Esophagus (tissue), 2 donors: ENCODE measurements around the gene GPR142. TPM values are rescaled to one million over a fixed set of nuclear protein-coding genes. Genes with fewer than 3 reads are reported as not detected.

Experiments
- H3K27ac ChIP-seq, 2 donors: one replicate each; pipeline ENCODE4 v1.5.1; 2013; ENCODE audit warnings: low read depth in 2 of 2, mild to moderate bottlenecking in 2 of 2, inconsistent platforms in 1 of 2, low read length in 1 of 2, moderate library complexity in 1 of 2
- H3K27me3 ChIP-seq, 2 donors: one replicate each; pipeline ENCODE4 v1.6.1; 2013; ENCODE audit warnings: low read length in 2 of 2, control low read depth in 1 of 2, mild to moderate bottlenecking in 1 of 2; ENCODE audit not compliant: insufficient read depth in 2 of 2, control insufficient read depth in 1 of 2
- H3K36me3 ChIP-seq, 2 donors: one replicate each; pipeline ENCODE4 v1.6.1; 2013; ENCODE audit warnings: low read length in 1 of 2; ENCODE audit not compliant: control insufficient read depth in 2 of 2, insufficient read depth in 2 of 2
- H3K4me1 ChIP-seq, 2 donors: one replicate each; pipeline ENCODE4 v1.6.1; 2013; ENCODE audit warnings: low read length in 1 of 2; ENCODE audit not compliant: control insufficient read depth in 2 of 2, insufficient read depth in 2 of 2
- H3K4me3 ChIP-seq, 2 donors: one replicate each; pipeline ENCODE4 v1.5.1; 2013; ENCODE audit warnings: low read length in 2 of 2, mild to moderate bottlenecking in 2 of 2, low read depth in 1 of 2, moderate library complexity in 1 of 2
- H3K9me3 ChIP-seq, 2 donors: one replicate each; pipeline ENCODE4 v1.6.1; 2013; ENCODE audit warnings: mild to moderate bottlenecking in 2 of 2, low read depth in 1 of 2, low read length in 1 of 2, moderate library complexity in 1 of 2; ENCODE audit not compliant: control insufficient read depth in 2 of 2, insufficient read depth in 1 of 2
- WGBS, 2 donors: extraction: QIAGEN DNeasy Blood & Tissue Kit; methylation state at CpG; one replicate each; pipeline ENCODE4 v1.1.7; 2013; 5-methylcytosine and 5-hydroxymethylcytosine counted together
- polyA plus RNA-seq, 2 donors: library from polyadenylated mRNA; stranded (reverse); fragments of 200-250 nt; gene quantifications; one replicate each; pipeline ENCODE4 v1.2.3, GENCODE V29; 2013
- donor health status: healthy with polysubstance abuse.
- donor health status: Bipolar disorder and iron deficiency.

The GPR142 gene
- polyA plus RNA-seq, 2 donors, result 0.09 TPM; not detected in 1

DNA sequence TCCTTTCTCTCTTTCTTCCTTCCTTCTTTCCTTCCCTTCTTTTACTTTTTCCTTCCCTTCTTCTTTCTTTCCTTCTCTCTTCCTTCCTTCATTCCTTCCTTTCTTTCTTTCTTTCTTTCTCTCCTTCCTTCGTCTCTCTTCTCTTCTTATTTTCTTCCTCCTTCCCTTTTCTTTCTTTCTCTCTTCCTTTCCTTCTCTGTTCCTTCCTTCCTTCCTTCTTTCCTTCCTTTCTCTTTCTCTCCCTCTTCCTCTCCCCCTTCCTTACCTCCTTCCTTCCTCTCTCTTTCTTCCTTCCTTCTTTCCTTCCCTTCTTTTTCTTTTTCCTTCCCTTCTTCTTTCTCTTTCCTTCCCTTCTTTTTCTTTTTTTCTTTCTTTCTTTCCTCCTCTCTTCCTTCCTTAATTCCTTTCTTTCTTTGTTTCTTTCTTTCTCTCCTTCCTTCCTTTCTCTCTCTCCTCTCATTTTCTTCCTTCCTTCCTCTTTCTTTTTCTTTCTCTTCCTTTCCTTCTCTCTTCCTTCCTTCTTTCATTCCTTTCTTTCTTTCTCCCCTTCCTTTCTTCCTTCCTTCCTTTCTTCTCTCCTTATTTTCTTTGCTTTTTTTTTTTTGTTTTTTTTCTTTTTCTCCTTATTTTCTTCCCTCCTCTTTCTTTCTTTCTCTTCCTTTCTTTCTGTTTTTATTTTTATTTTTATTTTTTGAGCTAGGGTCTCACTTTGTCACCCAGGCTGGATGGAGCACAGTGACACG is 22.8 kb downstream of the GPR142 start:
- WGBS, 2 donors, result 84 to 88% methylated on average over 2 of the region's 2 CpGs
- Histone ChIP-seq H3K27me3 (peaks cover 0 to 3% of the 10 kb centered on the region in 2 donors), H3K36me3 (no peaks in the 10 kb centered on the region), H3K9me3 (peaks cover 0 to 2% of the 10 kb centered on the region in 2 donors), H3K27ac (no peak overlapping the region), H3K4me1 (no peaks in the 10 kb centered on the region), H3K4me3 (no peak overlapping the region)

DNA sequence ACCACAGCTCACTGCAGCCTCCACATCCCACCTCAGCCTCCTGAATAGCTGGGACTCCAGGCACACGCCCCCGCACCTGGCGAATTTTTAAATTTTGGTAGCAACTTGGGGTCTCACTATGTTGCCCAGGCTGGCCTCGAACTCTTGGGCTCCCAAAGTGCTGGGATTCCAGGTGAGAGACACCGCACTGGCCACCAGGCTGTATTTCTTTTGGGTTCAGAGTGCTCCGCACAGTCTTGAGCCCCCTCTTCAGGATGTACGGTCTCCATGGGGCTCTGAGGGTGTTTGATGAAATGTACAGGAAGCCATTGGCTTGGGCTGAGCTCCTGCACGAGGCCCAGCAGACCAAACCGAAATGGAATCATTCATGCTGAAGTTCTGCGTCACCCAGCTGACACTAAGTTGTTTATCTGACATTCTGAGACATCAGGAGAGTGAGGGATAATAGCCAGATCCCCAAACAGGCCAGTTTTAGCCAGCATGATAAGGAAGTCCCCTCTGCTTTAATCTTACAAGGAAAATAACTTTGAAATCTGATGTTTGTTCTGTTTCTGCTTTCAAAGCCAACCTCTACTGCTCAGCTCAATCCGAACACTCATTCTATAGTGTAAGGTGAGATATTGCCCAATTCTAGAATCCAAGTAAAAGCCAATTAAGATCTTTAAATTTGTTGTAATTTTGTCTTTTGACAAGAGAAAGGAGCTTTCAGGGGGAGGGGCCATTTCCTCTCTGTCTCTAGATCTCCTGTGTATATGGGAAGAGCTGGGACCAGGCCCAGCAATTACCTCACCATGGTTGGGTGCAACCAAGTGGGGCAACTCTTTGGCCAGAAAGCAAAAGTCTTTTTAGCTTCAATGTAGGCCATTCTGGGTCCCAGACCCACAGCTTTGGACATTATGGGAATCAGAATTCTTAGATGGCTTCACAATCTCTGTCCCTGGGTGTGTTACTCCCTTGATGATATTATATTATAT is 23.7 kb downstream of the GPR142 start:
- no peak overlapping the region for H3K27ac ChIP-seq
- H3K4me3 ChIP-seq, result no peak overlapping the region
- H3K9me3 ChIP-seq, result peaks cover 0 to 2% of the 10 kb centered on the region in 2 donors
- H3K27me3 ChIP-seq, result peaks cover 0 to 3% of the 10 kb centered on the region in 2 donors
- no peaks in the 10 kb centered on the region for H3K4me1 ChIP-seq
- WGBS, 2 donors, result 84 to 87% methylated on average over 11 of the region's 11 CpGs
- no peaks in the 10 kb centered on the region for H3K36me3 ChIP-seq

DNA sequence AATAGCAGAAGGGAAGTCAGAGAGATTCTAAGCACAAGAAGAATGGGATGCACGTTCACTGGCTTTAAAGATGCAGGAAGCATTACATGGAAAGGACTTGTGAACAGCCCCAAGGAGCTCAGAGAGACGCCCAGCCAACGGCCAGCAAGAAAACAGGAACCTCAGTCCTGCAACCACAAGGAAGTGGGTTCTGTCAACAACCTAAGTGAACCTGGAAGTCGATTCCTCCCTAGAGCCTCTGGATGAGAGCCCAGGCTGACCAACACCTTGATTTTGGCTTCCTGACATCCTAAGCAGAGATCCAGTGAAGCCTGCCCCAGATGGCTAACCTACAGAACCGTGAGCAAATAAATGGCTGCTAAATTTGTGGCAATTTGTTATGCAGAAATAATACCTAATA is 24.5 kb downstream of the GPR142 start:
- peaks cover 0 to 3% of the 10 kb centered on the region in 2 donors for H3K27me3 ChIP-seq
- H3K4me3 ChIP-seq, result no peak overlapping the region
- 67 to 68% methylated on average over 5 of the region's 5 CpGs for WGBS, 2 donors
- no peaks in the 10 kb centered on the region for H3K4me1 ChIP-seq
- H3K36me3 ChIP-seq, result no peaks in the 10 kb centered on the region
- H3K27ac ChIP-seq, result no peak overlapping the region
- H3K9me3 ChIP-seq, result peaks cover 0 to 2% of the 10 kb centered on the region in 2 donors

DNA sequence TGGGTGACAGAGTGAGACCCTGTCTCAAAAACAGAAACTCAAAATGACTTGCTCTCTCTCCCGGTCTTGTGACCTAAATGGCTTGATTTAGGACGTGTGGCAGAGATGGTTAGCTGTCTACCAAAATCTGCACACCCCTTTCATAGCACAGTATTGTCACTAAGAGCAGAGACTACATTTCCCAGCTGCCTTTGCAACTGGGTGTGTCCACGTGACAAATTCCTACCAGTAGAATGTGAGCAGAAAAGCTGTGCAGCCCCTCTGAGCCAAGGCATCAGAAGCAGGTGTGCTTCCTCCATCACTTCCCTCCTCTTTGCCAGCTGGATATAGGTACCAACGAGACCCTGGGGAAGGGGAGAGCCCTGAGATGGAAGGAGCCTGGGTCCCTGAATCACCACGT is 25.5 kb downstream of the GPR142 start:
- 57 to 69% methylated on average over 5 of the region's 5 CpGs for WGBS, 2 donors
- H3K27ac ChIP-seq, result no peak overlapping the region
- no peaks in the 10 kb centered on the region for H3K27me3 ChIP-seq
- peaks cover 0 to 2% of the 10 kb centered on the region in 2 donors for H3K9me3 ChIP-seq
- H3K4me1 ChIP-seq, result no peaks in the 10 kb centered on the region
- H3K4me3 ChIP-seq, result no peak overlapping the region
- H3K36me3 ChIP-seq, result no peaks in the 10 kb centered on the region

DNA sequence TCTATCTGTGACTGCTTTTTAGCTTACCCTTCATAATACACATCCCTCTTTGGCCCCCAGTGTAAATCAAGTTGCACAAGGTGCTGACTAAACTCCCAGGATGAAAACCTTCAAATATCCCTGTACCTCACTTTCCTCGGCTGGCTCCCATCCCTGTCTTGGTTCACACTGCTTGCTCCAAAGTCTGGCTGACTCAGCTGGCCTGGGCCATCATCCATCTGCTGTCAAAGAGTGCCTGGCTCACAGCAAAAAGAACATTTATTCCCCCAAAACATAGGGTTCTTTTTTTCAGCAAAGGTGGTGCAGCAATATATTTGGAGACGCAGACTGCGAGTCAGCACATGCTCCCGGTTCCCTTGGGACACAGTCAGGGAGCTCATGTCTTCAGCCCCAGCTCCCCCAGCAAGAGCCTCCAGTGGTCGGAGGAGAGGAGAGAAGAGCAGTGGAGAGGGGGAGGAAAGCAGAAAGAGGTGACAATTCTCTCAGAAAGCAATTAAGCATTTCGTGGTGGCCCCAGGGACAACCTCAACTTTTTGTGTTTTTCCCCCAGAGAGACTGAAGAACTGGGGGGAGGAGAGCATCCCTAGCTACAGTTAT is 26.1 kb downstream of the GPR142 start:
- 54 to 70% methylated on average over 6 of the region's 6 CpGs for WGBS, 2 donors
- no peaks in the 10 kb centered on the region for H3K4me1 ChIP-seq
- peaks cover 0 to 2% of the 10 kb centered on the region in 2 donors for H3K9me3 ChIP-seq
- H3K36me3 ChIP-seq, result no peaks in the 10 kb centered on the region
- no peak overlapping the region for H3K4me3 ChIP-seq
- H3K27ac ChIP-seq, result no peak overlapping the region
- no peaks in the 10 kb centered on the region for H3K27me3 ChIP-seq

DNA sequence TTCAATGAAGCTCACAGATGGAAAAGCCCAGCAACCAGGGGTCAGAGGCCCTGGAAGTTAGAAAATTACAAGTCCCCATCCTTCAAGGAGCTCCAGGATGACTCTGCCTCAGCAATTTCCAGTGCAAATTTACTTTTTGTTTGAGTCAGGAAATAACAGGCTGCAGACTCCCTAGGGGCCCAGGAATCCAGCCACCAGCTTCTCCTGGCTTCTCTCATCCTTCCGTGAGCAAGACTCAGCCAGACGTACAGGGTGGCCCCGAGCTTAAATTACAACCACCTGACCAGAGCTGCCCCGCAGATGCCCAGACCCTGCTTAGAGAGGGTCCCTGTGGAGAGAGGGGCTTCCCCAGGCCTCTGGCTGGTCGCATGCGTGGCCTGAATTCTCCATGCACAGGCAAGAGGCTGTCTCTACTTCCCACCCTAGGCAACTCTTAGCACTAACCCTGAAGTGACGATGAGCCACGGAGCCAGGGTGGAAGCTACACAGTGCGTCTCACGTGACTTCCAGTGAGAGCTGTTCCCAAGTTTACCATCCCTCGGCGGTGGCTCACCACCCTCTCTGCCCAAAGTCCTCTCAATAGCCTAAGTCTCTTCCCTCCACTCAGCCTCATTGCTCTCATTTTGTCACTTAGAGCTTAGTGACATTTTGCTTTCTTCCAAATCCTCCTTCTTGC is 27.1 kb downstream of the GPR142 start:
- H3K4me1 ChIP-seq, result no peaks in the 10 kb centered on the region
- H3K27ac ChIP-seq, result no peak overlapping the region
- H3K36me3 ChIP-seq, result no peaks in the 10 kb centered on the region
- H3K4me3 ChIP-seq, result no peak overlapping the region
- peaks cover 0 to 2% of the 10 kb centered on the region in 2 donors for H3K9me3 ChIP-seq
- H3K27me3 ChIP-seq, result no peaks in the 10 kb centered on the region
- 88 to 89% methylated on average over 12 of the region's 12 CpGs for WGBS, 2 donors

DNA sequence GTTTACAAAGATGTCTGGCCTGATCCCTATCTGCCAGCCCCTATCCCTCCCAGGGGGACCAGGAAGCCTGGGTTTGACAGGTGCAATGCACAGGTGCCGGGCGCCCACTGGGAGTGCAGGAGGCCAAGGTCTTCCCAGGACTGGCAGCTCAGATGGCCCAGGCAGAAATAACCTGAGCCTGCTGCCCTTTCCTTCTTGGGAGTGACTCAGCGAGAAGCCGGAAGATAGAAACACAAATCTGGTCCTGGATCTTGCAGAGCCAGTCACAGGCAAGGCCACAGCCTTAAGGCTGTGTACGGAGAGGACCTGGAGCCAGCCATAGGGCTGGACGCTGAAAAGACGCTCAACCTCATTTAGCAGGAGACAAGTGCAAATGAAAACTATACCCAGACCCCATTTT is 27.7 kb downstream of the GPR142 start:
- H3K4me3 ChIP-seq, result no peak overlapping the region
- H3K4me1 ChIP-seq, result no peaks in the 10 kb centered on the region
- H3K27me3 ChIP-seq, result no peaks in the 10 kb centered on the region
- WGBS, 2 donors, result 68 to 87% methylated on average over 7 of the region's 7 CpGs
- no peak overlapping the region for H3K27ac ChIP-seq
- peaks cover 0 to 2% of the 10 kb centered on the region in 2 donors for H3K9me3 ChIP-seq
- H3K36me3 ChIP-seq, result no peaks in the 10 kb centered on the region

DNA sequence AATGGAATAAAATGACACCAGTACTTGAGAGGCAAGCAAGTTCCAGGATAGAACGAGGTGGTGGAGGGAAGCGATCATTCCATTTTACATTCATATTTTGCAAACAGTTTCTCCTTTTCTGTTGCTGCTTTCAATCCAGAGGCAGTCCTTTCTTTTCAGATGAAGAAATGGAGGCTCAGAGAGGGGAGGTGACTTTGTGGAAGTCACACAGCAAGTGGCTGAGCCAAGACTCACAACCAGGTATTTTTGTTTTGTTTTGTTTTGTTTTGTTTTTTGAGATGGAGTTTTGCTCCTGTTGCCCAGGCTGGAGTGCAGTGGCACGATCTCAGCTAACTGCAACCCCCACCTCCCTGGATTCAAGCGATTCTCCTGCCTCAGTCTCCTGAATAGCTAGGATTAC is 29.3 kb downstream of the GPR142 start:
- no peak overlapping the region for H3K4me3 ChIP-seq
- no peaks in the 10 kb centered on the region for H3K4me1 ChIP-seq
- H3K27me3 ChIP-seq, result no peaks in the 10 kb centered on the region
- no peak overlapping the region for H3K27ac ChIP-seq
- peaks cover 0 to 2% of the 10 kb centered on the region in 2 donors for H3K9me3 ChIP-seq
- H3K36me3 ChIP-seq, result no peaks in the 10 kb centered on the region
- WGBS, 2 donors, result 87 to 89% methylated on average over 4 of the region's 4 CpGs

DNA sequence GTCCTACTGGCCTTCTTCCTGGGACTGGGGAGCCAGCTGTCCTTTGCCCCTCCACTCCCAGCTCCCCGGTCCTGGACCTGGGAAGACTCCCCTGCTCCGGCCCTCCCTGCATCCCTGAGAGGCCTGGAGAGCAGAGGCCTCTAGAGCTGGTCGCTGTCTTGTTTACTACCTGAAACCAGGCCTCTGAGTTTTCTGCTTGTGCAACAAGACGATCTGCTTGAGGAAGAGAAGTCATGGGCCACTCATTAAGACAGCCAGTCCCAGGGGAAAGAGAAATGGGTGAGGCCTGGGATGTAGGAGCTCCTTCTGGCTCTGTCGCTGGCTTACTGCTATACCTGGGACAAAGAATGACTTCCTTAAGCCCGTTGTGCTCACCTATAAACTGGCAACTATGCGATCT is 34.7 kb downstream of the GPR142 start:
- no peaks in the 10 kb centered on the region for H3K36me3 ChIP-seq
- no peaks in the 10 kb centered on the region for H3K4me1 ChIP-seq
- no peaks in the 10 kb centered on the region for H3K9me3 ChIP-seq
- 90 to 91% methylated on average over 7 of the region's 7 CpGs for WGBS, 2 donors
- H3K4me3 ChIP-seq, result no peak overlapping the region
- no peaks in the 10 kb centered on the region for H3K27me3 ChIP-seq
- H3K27ac ChIP-seq, result no peak overlapping the region
